ENCODE measurements around the gene PCED1B. TPM values are rescaled to one million over a fixed set of nuclear protein-coding genes. Genes with fewer than 3 reads are reported as not detected.

PCED1B gene
- total and polyA plus RNA-seq, 2 donors (not counting 1 experiment from before 2014, with no cell fraction given): 26.2 to 45.8 TPM

- ChIA-PET CTCF (interaction anchor here (2.9 kb wide), 1 partner anchor 128 kb away, joined by 17 read pairs; no protein-coding TSS in a partner anchor), POLR2A (interaction anchor here (0.5 kb wide), 1 partner anchor 24 kb away, joined by 6 read pairs; no protein-coding TSS in a partner anchor)
- no peak for TF ChIP-seq CTCF (IDR thresholded peaks at IDR 0.05)
- no peak for TF ChIP-seq EZH2 (IDR thresholded peaks at IDR 0.05; ENCODE audit: borderline replicate concordance, insufficient read depth, low read depth, low read length, poor library complexity, severe bottlenecking)
- Histone ChIP-seq H3K4me2 (replicated peaks; ENCODE audit: low read depth, low read length, poor library complexity, severe bottlenecking) (peak overlapping the region; percentile 63), H3K4me3 (ENCODE audit: control extremely low read depth in 1 of 5, extremely low read depth in 1 of 5, insufficient read depth in 1 of 5, low read depth in 2 of 5, low read length in 4 of 5) (peak overlapping the region in 1 of 5 experiments; percentile 31), H3K27me3 (replicated peaks in 1 of 4; ENCODE audit: control extremely low read depth in 1 of 4, control insufficient read depth in 3 of 4, insufficient read depth in 4 of 4, low read length in 3 of 4) (no peaks in the 10 kb centered on the region), H3K36me3 (replicated peaks in 1 of 2; ENCODE audit: control extremely low read depth in 1 of 2, control insufficient read depth in 1 of 2, extremely low read depth in 1 of 2, insufficient read depth in 2 of 2, low read length in 1 of 2) (no peaks in the 10 kb centered on the region), H3K9me3 (ENCODE audit: control extremely low read depth in 1 of 3, control insufficient read depth in 2 of 3, insufficient read depth in 1 of 3, low read length in 2 of 3) (peaks cover 0 to 9% (median 0%) of the 10 kb centered on the region in 3 donors), H3K4me1 (ENCODE audit: control insufficient read depth in 2 of 2, insufficient read depth in 2 of 2, low read length in 2 of 2) (peaks cover 51 to 57% of the 10 kb centered on the region in 2 donors), H3K79me2 (ENCODE audit: control insufficient read depth, insufficient read depth, low read length) (no peaks in the 10 kb centered on the region), H2AFZ (ENCODE audit: insufficient read depth, low read depth, low read length, poor library complexity, severe bottlenecking) (no peak overlapping the region), H3K27ac (ENCODE audit: low read length in 2 of 2) (peak overlapping the region; percentile 36 to 62), H4K20me1 (ENCODE audit: control insufficient read depth, insufficient read depth, low read length, poor library complexity, severe bottlenecking) (no peaks in the 10 kb centered on the region), H3K9ac (ENCODE audit: low read length) (peak overlapping the region; percentile 28)
- H3K4me1 Mint-ChIP-seq: peaks cover 80% of the 10 kb centered on the region
- no peak for ATAC-seq (ENCODE audit: low read depth)
- H3K4me3 Mint-ChIP-seq: peak overlapping the region; percentile 80
- peak overlapping the region; percentile 86 for H3K27ac Mint-ChIP-seq
- WGBS (ENCODE audit: insufficient coverage): no CpG with 5 or more reads among the region's 1 CpG
- H3K9me3 Mint-ChIP-seq (ENCODE audit: insufficient read depth): peaks cover 2% of the 10 kb centered on the region
- DNase-seq: no peak
- intact Hi-C loops (cut with micrococcal nuclease): loop anchor here (2.0 kb wide), 4 partner anchors 37 to 91 kb away; no protein-coding TSS in a partner anchor
- H3K27me3 Mint-ChIP-seq: no peaks in the 10 kb centered on the region
Measured at GRCh38 chr12:47269916-47270315, 190.5 kb downstream of the PCED1B start.
